HFFc6 (cell line): ENCODE measurements around the gene TJP2. TPM values are rescaled to one million over a fixed set of nuclear protein-coding genes. Genes with fewer than 3 reads are reported as not detected.

Experiments used
- DNase-seq: peaks from one replicate; pipeline ENCODE4 v3.0.0-alpha.2; 2018
- H3K27ac Mint-ChIP-seq: 2 replicates; pipeline ENCODE4 v1.8.0; 2020; ENCODE audit warnings: mild to moderate bottlenecking, mixed read lengths
- H3K27me3 Mint-ChIP-seq: 2 replicates; pipeline ENCODE4 v1.8.0; 2021; ENCODE audit warnings: mild to moderate bottlenecking, moderate library complexity, mixed read lengths; ENCODE audit not compliant: insufficient read depth
- H3K36me3 Mint-ChIP-seq: 2 replicates; pipeline ENCODE4 v1.8.0; 2021; ENCODE audit warnings: low read depth, mixed read lengths
- H3K4me1 Mint-ChIP-seq: 2 replicates; pipeline ENCODE4 v1.8.0; 2020; ENCODE audit warnings: low read depth, mixed read lengths
- H3K4me3 Mint-ChIP-seq: 2 replicates; pipeline ENCODE4 v1.8.0; 2020; ENCODE audit warnings: mild to moderate bottlenecking, moderate library complexity, mixed read lengths
- H3K9me3 Mint-ChIP-seq: 2 replicates; pipeline ENCODE4 v1.8.0; 2020; ENCODE audit warnings: mild to moderate bottlenecking, mixed read lengths
- total RNA-seq, 6 experiments: library from RNA; stranded (reverse); fragmentation: NEBNext Ultra II Directional; extraction: Animal tissue kit (Norgen Biotek cat#: 25700); gene quantifications; 2 replicates in 1 of 6; 3 replicates in 5 of 6; pipeline ENCODE4 v1.2.3, GENCODE V29; 2021
- TF ChIP-seq, protein P1 (sequence below): fragments of 200-600 bp; sonication (generic); IDR thresholded peaks from 2 replicates; pipeline ENCODE4 v1.5.0; 2021; ENCODE audit warnings: antibody characterized with exemption, mild to moderate bottlenecking

Gene TJP2
- total RNA-seq, 6 experiments from 2014 or later, result 25.3 to 50.4 (median 45.4) TPM

DNA sequence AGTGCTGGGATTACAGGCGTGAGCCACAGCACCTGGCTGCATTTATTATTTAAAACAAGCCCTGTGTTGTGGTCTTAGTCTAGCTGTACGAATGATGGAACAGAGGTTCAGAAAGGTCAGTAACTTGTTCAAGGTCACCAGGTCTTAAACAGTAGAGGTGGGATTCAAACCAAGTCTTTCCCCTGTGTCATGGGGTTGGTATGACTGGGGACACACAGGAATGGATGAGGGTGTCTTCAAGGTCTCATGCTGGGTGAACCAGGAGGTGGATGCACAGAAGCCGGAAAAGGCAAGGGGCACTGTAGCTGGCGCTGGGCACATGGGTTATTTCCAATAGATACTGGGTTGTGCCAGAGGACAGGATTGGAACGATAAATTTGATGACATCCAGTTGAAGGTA, 32.2 kb upstream of the TJP2 start:
- peaks cover 8% of the 10 kb centered on the region; the same call in 1 of the 2 replicates for H3K36me3 Mint-ChIP-seq
- H3K27ac Mint-ChIP-seq, result no peak overlapping the region
- peaks cover 27% of the 10 kb centered on the region for H3K4me1 Mint-ChIP-seq
- H3K27me3 Mint-ChIP-seq, result no peaks in the 10 kb centered on the region; the same call in none of the 2 replicates
- TF ChIP-seq, protein P1, sequence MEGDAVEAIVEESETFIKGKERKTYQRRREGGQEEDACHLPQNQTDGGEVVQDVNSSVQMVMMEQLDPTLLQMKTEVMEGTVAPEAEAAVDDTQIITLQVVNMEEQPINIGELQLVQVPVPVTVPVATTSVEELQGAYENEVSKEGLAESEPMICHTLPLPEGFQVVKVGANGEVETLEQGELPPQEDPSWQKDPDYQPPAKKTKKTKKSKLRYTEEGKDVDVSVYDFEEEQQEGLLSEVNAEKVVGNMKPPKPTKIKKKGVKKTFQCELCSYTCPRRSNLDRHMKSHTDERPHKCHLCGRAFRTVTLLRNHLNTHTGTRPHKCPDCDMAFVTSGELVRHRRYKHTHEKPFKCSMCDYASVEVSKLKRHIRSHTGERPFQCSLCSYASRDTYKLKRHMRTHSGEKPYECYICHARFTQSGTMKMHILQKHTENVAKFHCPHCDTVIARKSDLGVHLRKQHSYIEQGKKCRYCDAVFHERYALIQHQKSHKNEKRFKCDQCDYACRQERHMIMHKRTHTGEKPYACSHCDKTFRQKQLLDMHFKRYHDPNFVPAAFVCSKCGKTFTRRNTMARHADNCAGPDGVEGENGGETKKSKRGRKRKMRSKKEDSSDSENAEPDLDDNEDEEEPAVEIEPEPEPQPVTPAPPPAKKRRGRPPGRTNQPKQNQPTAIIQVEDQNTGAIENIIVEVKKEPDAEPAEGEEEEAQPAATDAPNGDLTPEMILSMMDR, result no peak
- H3K4me3 Mint-ChIP-seq, result no peak overlapping the region
- no peak for DNase-seq
- H3K9me3 Mint-ChIP-seq, result no peaks in the 10 kb centered on the region

DNA sequence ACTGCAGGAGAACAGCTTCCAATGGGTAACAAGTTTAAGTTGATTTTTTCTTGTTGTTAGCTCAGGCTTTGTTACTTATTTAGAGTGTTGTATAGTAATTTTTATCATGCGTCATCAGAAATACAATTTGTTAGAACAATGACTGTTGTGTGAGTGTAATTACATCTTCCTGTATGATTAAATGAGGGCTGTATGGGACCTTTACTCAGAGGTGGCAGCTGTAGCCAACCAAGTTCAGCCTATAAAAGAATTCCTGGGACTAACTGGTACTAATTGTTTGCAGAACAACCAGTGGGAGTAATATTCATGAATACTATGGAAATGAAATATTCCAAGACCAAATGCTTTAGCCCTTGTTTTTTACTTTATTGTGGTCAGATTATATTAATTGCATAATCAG, 30.8 kb upstream of the TJP2 start:
- no peak overlapping the region for H3K4me3 Mint-ChIP-seq
- no peak for DNase-seq
- H3K4me1 Mint-ChIP-seq, result peaks cover 27% of the 10 kb centered on the region
- H3K9me3 Mint-ChIP-seq, result no peaks in the 10 kb centered on the region
- TF ChIP-seq, protein P1, result no peak
- no peaks in the 10 kb centered on the region; the same call in 1 of the 2 replicates for H3K36me3 Mint-ChIP-seq
- no peaks in the 10 kb centered on the region for H3K27me3 Mint-ChIP-seq
- H3K27ac Mint-ChIP-seq, result no peak overlapping the region

DNA sequence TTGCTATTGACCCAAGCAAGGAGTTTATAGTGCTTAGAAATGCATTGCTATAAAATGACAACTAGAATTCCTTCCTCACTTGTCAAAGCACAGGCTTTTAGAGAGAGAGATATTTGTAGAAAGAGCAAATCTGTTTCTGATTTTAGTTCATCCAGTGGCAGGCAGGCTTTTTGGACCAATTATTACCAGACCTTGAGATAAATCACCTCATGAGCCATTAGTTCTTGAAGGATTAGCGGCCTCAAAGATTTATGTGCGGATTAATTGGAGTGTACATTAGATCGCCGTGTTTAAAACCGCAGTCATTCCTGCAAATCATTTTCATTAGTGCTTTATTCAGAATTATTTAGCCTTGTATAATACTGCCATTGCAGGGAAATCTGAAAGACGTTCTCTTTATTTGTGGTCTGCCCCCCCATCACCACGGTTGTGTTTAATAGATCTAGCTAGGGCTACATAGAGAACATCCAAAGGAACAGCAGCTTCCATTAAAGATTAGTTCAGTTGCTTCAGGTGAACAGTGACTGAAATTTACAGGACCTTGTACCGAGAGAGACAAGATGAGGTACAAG, 28.8 kb upstream of the TJP2 start:
- Mint-ChIP-seq H3K27me3 (no peaks in the 10 kb centered on the region; the same call in 1 of the 2 replicates), H3K4me1 (peaks cover 39% of the 10 kb centered on the region), H3K9me3 (no peaks in the 10 kb centered on the region), H3K27ac (no peak overlapping the region), H3K4me3 (no peak overlapping the region), H3K36me3 (no peaks in the 10 kb centered on the region)
- TF ChIP-seq, protein P1, result no peak
- peak; percentile 65 for DNase-seq

DNA sequence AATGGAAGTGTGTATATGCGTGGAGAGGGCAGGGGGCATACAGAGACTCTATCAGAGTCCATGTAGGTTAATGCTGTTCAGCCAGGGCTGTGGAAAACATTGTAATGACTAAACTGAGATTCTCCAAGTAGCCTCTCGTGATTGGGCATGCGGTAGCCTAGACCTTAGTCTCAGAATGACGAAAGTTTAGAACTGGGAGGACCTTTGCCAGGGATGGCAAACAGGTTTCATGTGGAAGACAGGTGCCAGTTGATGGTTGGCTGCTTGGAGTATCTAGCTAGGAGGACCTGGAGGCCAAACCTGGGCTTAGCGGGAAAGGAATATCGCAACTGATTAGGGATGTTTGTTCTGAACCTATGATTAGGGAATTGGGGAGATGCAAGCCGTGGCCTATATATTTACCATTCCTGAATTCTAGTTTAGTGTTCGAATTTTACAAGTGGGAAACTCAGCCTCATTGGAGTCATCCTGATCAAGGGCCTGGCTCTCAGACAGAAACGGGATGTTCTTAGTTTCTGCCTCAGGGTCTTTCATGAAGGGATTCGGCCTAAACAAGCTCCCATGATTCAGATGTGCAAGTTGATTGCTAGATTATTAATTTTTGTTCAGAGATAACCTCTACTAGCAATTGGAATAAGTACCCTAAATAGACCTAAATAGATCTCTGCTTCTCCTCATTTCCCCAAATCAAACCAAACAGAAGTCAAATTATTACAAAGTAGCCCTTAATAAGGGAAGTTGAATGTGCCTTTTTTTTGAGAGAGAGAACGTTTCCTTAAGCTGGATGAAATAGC, 26.8 kb upstream of the TJP2 start:
- Mint-ChIP-seq H3K4me3 (no peak overlapping the region), H3K36me3 (no peaks in the 10 kb centered on the region), H3K27ac (no peak overlapping the region), H3K4me1 (peaks cover 39% of the 10 kb centered on the region), H3K9me3 (no peaks in the 10 kb centered on the region), H3K27me3 (peaks cover 2% of the 10 kb centered on the region; the same call in 1 of the 2 replicates)
- DNase-seq, result no peak
- TF ChIP-seq, protein P1, result no peak

DNA sequence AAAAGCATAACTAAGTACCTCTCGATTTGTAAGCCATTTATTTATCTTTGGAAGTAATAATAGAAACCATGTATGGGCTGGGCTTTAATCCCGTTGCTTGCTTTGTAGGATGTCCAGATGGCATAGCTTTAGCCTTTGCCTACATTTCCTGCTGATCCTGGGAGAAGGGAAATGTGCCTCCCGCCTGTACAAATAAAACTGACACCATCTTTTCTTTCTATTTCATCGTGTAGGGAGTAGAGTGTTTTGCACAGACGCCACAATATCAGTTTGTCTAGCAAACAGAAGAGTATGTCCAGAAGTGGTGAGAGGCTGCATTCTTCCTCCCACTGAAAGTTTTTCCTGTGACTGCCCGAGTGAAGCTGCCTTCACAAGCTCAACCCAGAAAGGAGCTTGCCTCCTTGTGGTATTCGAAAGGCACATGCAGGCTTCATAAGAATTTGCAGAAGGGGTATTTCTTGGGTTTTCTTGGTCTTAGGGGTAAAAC, 24.7 kb upstream of the TJP2 start:
- Mint-ChIP-seq H3K4me3 (peak overlapping the region; percentile 58), H3K36me3 (no peaks in the 10 kb centered on the region), H3K4me1 (peaks cover 26% of the 10 kb centered on the region), H3K27ac (peak overlapping the region; percentile 15; the same call in 1 of the 2 replicates), H3K27me3 (peaks cover 2% of the 10 kb centered on the region; the same call in 1 of the 2 replicates), H3K9me3 (no peaks in the 10 kb centered on the region)
- TF ChIP-seq, protein P1, result peak; percentile 58
- DNase-seq, result peak; percentile 60
